GM23338 (cell line): ENCODE measurements around the gene SMURF2. TPM values are rescaled to one million over a fixed set of nuclear protein-coding genes. Genes with fewer than 3 reads are reported as not detected.

ENCODE experiments used
- ATAC-seq: fragments of 200-7000 bp; cut with Tn5 transposase; 3 replicates; pipeline ENCODE4 v1.9.1; 2020
- DNase-seq: peaks from one replicate; pipeline ENCODE4 v3.0.0-alpha.2; 2015; ENCODE audit warnings: low spot score
- H2AFZ ChIP-seq: fragments of 200-600 bp; sonication (generic); 2 replicates; pipeline ENCODE4 v1.8.0; 2016; ENCODE audit warnings: antibody characterized with exemption, mild to moderate bottlenecking, moderate library complexity
- H3F3A ChIP-seq: fragments of 200-600 bp; sonication (generic); replicated peaks from 2 replicates; pipeline ENCODE4 v1.8.0; 2017; ENCODE audit warnings: antibody characterized with exemption, mixed run types, low read depth
- H3K27ac ChIP-seq: fragments of 200-600 bp; sonication (generic); 2 replicates; pipeline ENCODE4 v1.6.1; 2016; ENCODE audit warnings: low read depth
- H3K27me3 ChIP-seq: fragments of 200-600 bp; sonication (generic); 2 replicates; pipeline ENCODE4 v1.8.0; 2016; ENCODE audit warnings: mild to moderate bottlenecking, mixed run types, moderate library complexity; ENCODE audit not compliant: insufficient read depth
- H3K36me3 ChIP-seq: fragments of 200-600 bp; sonication (generic); 2 replicates; pipeline ENCODE4 v1.8.0; 2016; ENCODE audit warnings: mild to moderate bottlenecking; ENCODE audit not compliant: insufficient read depth
- H3K4me1 ChIP-seq: fragments of 200-600 bp; sonication (generic); 2 replicates; pipeline ENCODE4 v1.8.0; 2016; ENCODE audit warnings: mild to moderate bottlenecking, moderate library complexity; ENCODE audit not compliant: insufficient read depth
- H3K4me2 ChIP-seq: fragments of 200-600 bp; sonication (generic); 2 replicates; pipeline ENCODE4 v1.7.1; 2017; ENCODE audit warnings: mixed run types
- H3K4me3 ChIP-seq: fragments of 200-600 bp; sonication (generic); 2 replicates; pipeline ENCODE4 v1.6.1; 2016; ENCODE audit warnings: mixed run types
- H3K79me2 ChIP-seq: fragments of 200-600 bp; sonication (generic); replicated peaks from 2 replicates; pipeline ENCODE4 v1.8.0; 2017; ENCODE audit warnings: mild to moderate bottlenecking; ENCODE audit not compliant: insufficient read depth
- H3K9me2 ChIP-seq: fragments of 200-600 bp; sonication (generic); 2 replicates; pipeline ENCODE4 v1.8.0; 2017; ENCODE audit not compliant: insufficient read depth
- H4K20me1 ChIP-seq: fragments of 200-600 bp; sonication (generic); replicated peaks from 2 replicates; pipeline ENCODE4 v1.8.0; 2017; ENCODE audit warnings: mild to moderate bottlenecking; ENCODE audit not compliant: insufficient read depth
- H3K27ac Mint-ChIP-seq: 2 replicates; pipeline ENCODE4 v1.8.0; 2020; ENCODE audit warnings: inconsistent platforms, mild to moderate bottlenecking, moderate library complexity, mixed read lengths
- H3K27me3 Mint-ChIP-seq: 3 replicates; pipeline ENCODE4 v1.8.0; 2022; ENCODE audit warnings: low read depth, mild to moderate bottlenecking, moderate library complexity, mixed read lengths, inconsistent platforms; ENCODE audit not compliant: insufficient read depth, poor library complexity
- H3K36me3 Mint-ChIP-seq: 3 replicates; pipeline ENCODE4 v1.8.0; 2021; ENCODE audit warnings: low read depth, mild to moderate bottlenecking, inconsistent platforms, moderate library complexity, mixed read lengths
- H3K4me1 Mint-ChIP-seq: 3 replicates; pipeline ENCODE4 v1.8.0; 2020; ENCODE audit warnings: mild to moderate bottlenecking, inconsistent platforms, mixed read lengths
- H3K4me3 Mint-ChIP-seq: 3 replicates; pipeline ENCODE4 v1.8.0; 2021; ENCODE audit warnings: moderate library complexity, mild to moderate bottlenecking, inconsistent platforms, mixed read lengths
- H3K9me3 Mint-ChIP-seq: 3 replicates; pipeline ENCODE4 v1.8.0; 2020; ENCODE audit warnings: moderate library complexity, mild to moderate bottlenecking, inconsistent platforms, mixed read lengths
- CREB1 ChIP-seq: fragments of 250-450 bp; sonication (Bioruptor Pico); IDR thresholded peaks from 2 replicates; pipeline ENCODE4 v1.5.0; 2020; ENCODE audit warnings: low read depth, mild to moderate bottlenecking, moderate library complexity
- CTCF ChIP-seq, 2 experiments: fragments of 200-600 bp in 1 of 2; sonication (generic) in 1 of 2; conservative IDR thresholded peaks; 2 replicates each; pipeline versions ENCODE4 v1.5.1 to v1.6.1; 2016 to 2017; ENCODE audit warnings: antibody characterized with exemption in 2 of 2, low read depth in 2 of 2, mild to moderate bottlenecking in 2 of 2, moderate library complexity in 1 of 2
- ETS1 ChIP-seq: IDR thresholded peaks from 2 replicates; pipeline ENCODE4 v1.6.1; 2016; ENCODE audit warnings: antibody characterized with exemption
- EZH2 ChIP-seq: fragments of 200-600 bp; sonication (generic); IDR thresholded peaks from one replicate; pipeline ENCODE4 v1.8.0; 2017; ENCODE audit warnings: antibody characterized with exemption, mild to moderate bottlenecking, low read depth; ENCODE audit not compliant: unreplicated experiment
- EZH2phosphoT487 ChIP-seq: fragments of 200-600 bp; sonication (generic); IDR thresholded peaks from one replicate; pipeline ENCODE4 v1.8.1; 2018; ENCODE audit warnings: antibody characterized with exemption; ENCODE audit not compliant: unreplicated experiment
- JUNB ChIP-seq: IDR thresholded peaks from one replicate; pipeline ENCODE4 v1.6.1; 2016; ENCODE audit warnings: antibody characterized with exemption; ENCODE audit not compliant: unreplicated experiment
- NANOG ChIP-seq: IDR thresholded peaks from 2 replicates; pipeline ENCODE4 v1.6.1; 2016; ENCODE audit warnings: antibody characterized with exemption, borderline replicate concordance
- POLR2AphosphoS5 ChIP-seq: IDR thresholded peaks from 2 replicates; pipeline ENCODE4 v1.6.1; 2016; ENCODE audit warnings: antibody characterized with exemption, low read depth
- REST ChIP-seq: IDR thresholded peaks from one replicate; pipeline ENCODE4 v1.6.1; 2018; ENCODE audit warnings: antibody characterized with exemption; ENCODE audit not compliant: unreplicated experiment
- STAT1 ChIP-seq: IDR thresholded peaks from one replicate; pipeline ENCODE4 v1.6.1; 2016; ENCODE audit warnings: antibody characterized with exemption; ENCODE audit not compliant: unreplicated experiment
- ZNF114 ChIP-seq: fragments of 250-450 bp; sonication (Bioruptor Pico); IDR thresholded peaks from 2 replicates; pipeline ENCODE4 v1.5.0; 2020; ENCODE audit warnings: mild to moderate bottlenecking, moderate library complexity
- ZNF331 ChIP-seq: fragments of 250-450 bp; sonication (Bioruptor Pico); IDR thresholded peaks from 2 replicates; pipeline ENCODE4 v1.5.0; 2020; ENCODE audit warnings: low read depth, mild to moderate bottlenecking, moderate library complexity
- polyA plus RNA-seq: library from polyadenylated mRNA; unstranded; fragments of >200 nt; fragmentation: Nextera tagmentation; extraction: Ambion mirVana; gene quantifications from 2 replicates; pipeline ENCODE4 v1.2.1, GENCODE V29; 2016
- total RNA-seq: library from RNA; depleted of rRNA; stranded (reverse); fragments of >200 nt; shearing (Covaris generic); gene quantifications from 2 replicates; pipeline ENCODE4 v1.2.3, GENCODE V29; 2014

SMURF2 gene
- total and polyA plus RNA-seq, 2 experiments from 2014 or later, result 12.1 to 29.6 TPM

GRCh38 chr17:64658931-64659330, 3.2 kb downstream of the SMURF2 start (continued):
- TF ChIP-seq ZNF331 (CRISPR knock-in tag) (no peak), STAT1 (no peak), REST (no peak), NANOG (no peak), POLR2AphosphoS5 (no peak), JUNB (no peak), ZNF114 (no peak), CREB1 (CRISPR knock-in tag) (no peak), EZH2phosphoT487 (no peak)

GRCh38 chr17:64657610-64658125, 4.4 kb downstream of the SMURF2 start:
- peaks cover 16% of the 10 kb centered on the region for H3K4me1 ChIP-seq
- Mint-ChIP-seq H3K27me3 (peaks cover 2% of the 10 kb centered on the region), H3K4me1 (peaks cover 25% of the 10 kb centered on the region), H3K36me3 (peaks cover 12% of the 10 kb centered on the region), H3K4me3 (no peak overlapping the region), H3K9me3 (peaks cover 5% of the 10 kb centered on the region; the same call in 1 of the 3 replicates), H3K27ac (peak overlapping the region; percentile 66; the same call in 1 of the 2 replicates)
- no peak for TF ChIP-seq ZNF331 (CRISPR knock-in tag)
- H3K36me3 ChIP-seq, result no peaks in the 10 kb centered on the region
- no peak overlapping the region for H3K4me2 ChIP-seq
- no peak overlapping the region for H2AFZ ChIP-seq
- H3K9me2 ChIP-seq, result no peaks in the 10 kb centered on the region
- H3K4me3 ChIP-seq, result no peak overlapping the region
- H3K79me2 ChIP-seq, result peaks cover 86% of the 10 kb centered on the region
- H4K20me1 ChIP-seq, result peaks cover 2% of the 10 kb centered on the region; the same call in 1 of the 2 replicates
- H3K27me3 ChIP-seq, result 0 out of 2 replicates have a peak, but pooled peaks cover 3% of the 10 kb centered on the region
- no peaks in the 10 kb centered on the region for H3F3A ChIP-seq
- H3K27ac ChIP-seq, result no peak overlapping the region
- no peak for ATAC-seq
- no peak for DNase-seq

GRCh38 chr17:64655704-64656103, 6.4 kb downstream of the SMURF2 start:
- Histone ChIP-seq H3K79me2 (peaks cover 100% of the 10 kb centered on the region), H4K20me1 (peaks cover 2% of the 10 kb centered on the region; the same call in 1 of the 2 replicates), H3K27me3 (0 out of 2 replicates have a peak, but pooled peaks cover 3% of the 10 kb centered on the region), H3K4me1 (peaks cover 16% of the 10 kb centered on the region), H3K4me2 (no peak overlapping the region), H3K4me3 (no peak overlapping the region), H3K9me2 (no peaks in the 10 kb centered on the region), H2AFZ (no peak overlapping the region), H3K36me3 (no peaks in the 10 kb centered on the region), H3K27ac (no peak overlapping the region), H3F3A (no peaks in the 10 kb centered on the region)
- H3K4me1 Mint-ChIP-seq, result peaks cover 24% of the 10 kb centered on the region
- no peak overlapping the region for H3K27ac Mint-ChIP-seq
- peaks cover 9% of the 10 kb centered on the region for H3K36me3 Mint-ChIP-seq
- peaks cover 5% of the 10 kb centered on the region; the same call in 1 of the 3 replicates for H3K9me3 Mint-ChIP-seq
- H3K4me3 Mint-ChIP-seq, result no peak overlapping the region
- DNase-seq (no peak), ATAC-seq (no peak)
- no peaks in the 10 kb centered on the region for H3K27me3 Mint-ChIP-seq
- TF ChIP-seq REST (no peak), JUNB (no peak), ZNF331 (CRISPR knock-in tag) (no peak), CREB1 (CRISPR knock-in tag) (no peak), EZH2phosphoT487 (no peak), POLR2AphosphoS5 (no peak), EZH2 (no peak), NANOG (no peak), ETS1 (no peak), STAT1 (no peak), CTCF (conservative IDR thresholded peaks at IDR 0.05; ENCODE audit: low read depth in 2 of 2) (no peak)
